ENCODE results near the gene RTL10. TPM values are rescaled to one million over a fixed set of nuclear protein-coding genes. Genes with fewer than 3 reads are reported as not detected.

The RTL10 gene
- polyA plus RNA-seq, 1 donor (not counting 4 experiments of a cell fraction or from before 2014, with no cell fraction given) = 12.9 TPM

GRCh38 chr22:19812910-19813309 lies 41.8 kb downstream of the RTL10 start:
- no peak overlapping the region for H3K9ac ChIP-seq (ENCODE audit: control insufficient read depth, extremely low read depth, insufficient read depth, low read length)
- no peaks in the 10 kb centered on the region for H3K27me3 ChIP-seq (ENCODE audit: control insufficient read depth, extremely low read depth, insufficient read depth, low read length)
- no peaks in the 10 kb centered on the region for H3K79me2 ChIP-seq (ENCODE audit: control insufficient read depth, insufficient read depth, low read length)
- H4K20me1 ChIP-seq (ENCODE audit: control insufficient read depth, extremely low read depth, insufficient read depth, low read length) = no peaks in the 10 kb centered on the region
- no peaks in the 10 kb centered on the region for H3K9me3 ChIP-seq (ENCODE audit: control insufficient read depth, low read depth, low read length)
- FAIRE-seq (no peak), DNase-seq (ENCODE audit: low read depth, low spot score) (no peak)
- no peaks in the 10 kb centered on the region for H3K36me3 ChIP-seq (ENCODE audit: control insufficient read depth in 2 of 2, extremely low read depth in 1 of 2, insufficient read depth in 2 of 2, low read length in 2 of 2)
- no peak for TF ChIP-seq EZH2 (IDR thresholded peaks at IDR 0.05; ENCODE audit: low read length)
- TF ChIP-seq CTCF (optimal IDR thresholded peaks at IDR 0.05 in 1 of 3, IDR thresholded peaks at IDR 0.05 in 1 of 3, conservative IDR thresholded peaks at IDR 0.05 in 1 of 3; ENCODE audit: extremely low read depth in 1 of 3, insufficient read depth in 2 of 3, low read length in 3 of 3) = no peak
- H3K4me1 ChIP-seq (ENCODE audit: control insufficient read depth, extremely low read depth, insufficient read depth, low read length) = peaks cover 30% of the 10 kb centered on the region
- no peak overlapping the region for H3K4me3 ChIP-seq (ENCODE audit: control insufficient read depth in 2 of 3, extremely low read depth in 1 of 3, insufficient read depth in 2 of 3, low read depth in 1 of 3, low read length in 3 of 3)
- H3K27ac ChIP-seq (ENCODE audit: control insufficient read depth, insufficient read depth, low read length) = no peak overlapping the region
- no peak overlapping the region for H3K4me2 ChIP-seq (ENCODE audit: control insufficient read depth, extremely low read depth, insufficient read depth, low read depth, low read length)
- H2AFZ ChIP-seq (ENCODE audit: control insufficient read depth, low read length) = no peak overlapping the region
- H3K9me1 ChIP-seq (ENCODE audit: control insufficient read depth, extremely low read depth, insufficient read depth, low read length) = no peaks in the 10 kb centered on the region
- dilution Hi-C loops (cut with MboI; ENCODE audit: extremely low pct_ligation_motif_present, low sequenced_read_pairs) = no loop called here

- Histone ChIP-seq H3K4me3 (ENCODE audit: control insufficient read depth in 2 of 3, extremely low read depth in 1 of 3, insufficient read depth in 2 of 3, low read depth in 1 of 3, low read length in 3 of 3) (no peak overlapping the region), H3K9me1 (ENCODE audit: control insufficient read depth, extremely low read depth, insufficient read depth, low read length) (no peaks in the 10 kb centered on the region), H3K36me3 (ENCODE audit: control insufficient read depth in 2 of 2, extremely low read depth in 1 of 2, insufficient read depth in 2 of 2, low read length in 2 of 2) (no peaks in the 10 kb centered on the region), H3K4me1 (ENCODE audit: control insufficient read depth, extremely low read depth, insufficient read depth, low read length) (peaks cover 34% of the 10 kb centered on the region), H3K4me2 (ENCODE audit: control insufficient read depth, extremely low read depth, insufficient read depth, low read depth, low read length) (no peak overlapping the region), H3K27me3 (ENCODE audit: control insufficient read depth, extremely low read depth, insufficient read depth, low read length) (no peaks in the 10 kb centered on the region), H4K20me1 (ENCODE audit: control insufficient read depth, extremely low read depth, insufficient read depth, low read length) (no peaks in the 10 kb centered on the region), H2AFZ (ENCODE audit: control insufficient read depth, low read length) (no peak overlapping the region), H3K9ac (ENCODE audit: control insufficient read depth, extremely low read depth, insufficient read depth, low read length) (no peak overlapping the region), H3K27ac (ENCODE audit: control insufficient read depth, insufficient read depth, low read length) (no peak overlapping the region), H3K79me2 (ENCODE audit: control insufficient read depth, insufficient read depth, low read length) (no peaks in the 10 kb centered on the region), H3K9me3 (ENCODE audit: control insufficient read depth, low read depth, low read length) (no peaks in the 10 kb centered on the region)
- TF ChIP-seq EZH2 (IDR thresholded peaks at IDR 0.05; ENCODE audit: low read length) = no peak
- no peak for TF ChIP-seq CTCF (optimal IDR thresholded peaks at IDR 0.05 in 1 of 3, IDR thresholded peaks at IDR 0.05 in 1 of 3, conservative IDR thresholded peaks at IDR 0.05 in 1 of 3; ENCODE audit: extremely low read depth in 1 of 3, insufficient read depth in 2 of 3, low read length in 3 of 3)
- dilution Hi-C loops (cut with MboI; ENCODE audit: extremely low pct_ligation_motif_present, low sequenced_read_pairs) = no loop called here
- no peak for FAIRE-seq
- no peak for DNase-seq (ENCODE audit: low read depth, low spot score)
These were observed 42.6 kb downstream of the RTL10 start for GRCh38 chr22:19811811-19812771.
